NCI-H446 treated with DMSO at 0.1 percent for 48 hours (cell line): ENCODE results near the gene EEF1AKMT1.

Experiments used
- DNase-seq: peaks from one replicate; lab custom pipeline; 2025; lab: John Stamatoyannopoulos, UW

Gene EEF1AKMT1, protein sequence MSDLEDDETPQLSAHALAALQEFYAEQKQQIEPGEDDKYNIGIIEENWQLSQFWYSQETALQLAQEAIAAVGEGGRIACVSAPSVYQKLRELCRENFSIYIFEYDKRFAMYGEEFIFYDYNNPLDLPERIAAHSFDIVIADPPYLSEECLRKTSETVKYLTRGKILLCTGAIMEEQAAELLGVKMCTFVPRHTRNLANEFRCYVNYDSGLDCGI

GRCh38 chr13:20773194-20774080, at the start of gene EEF1AKMT1:
EEF1AKMT1 (minus strand) TSS chr13:20773961; CDS start chr13:20757598, 16,363 bp downstream.
- DNase-seq, result peak; percentile 74

GRCh38 chr13:20823071-20823470, 49.3 kb upstream of the EEF1AKMT1 start:
- no peak for DNase-seq

DNA sequence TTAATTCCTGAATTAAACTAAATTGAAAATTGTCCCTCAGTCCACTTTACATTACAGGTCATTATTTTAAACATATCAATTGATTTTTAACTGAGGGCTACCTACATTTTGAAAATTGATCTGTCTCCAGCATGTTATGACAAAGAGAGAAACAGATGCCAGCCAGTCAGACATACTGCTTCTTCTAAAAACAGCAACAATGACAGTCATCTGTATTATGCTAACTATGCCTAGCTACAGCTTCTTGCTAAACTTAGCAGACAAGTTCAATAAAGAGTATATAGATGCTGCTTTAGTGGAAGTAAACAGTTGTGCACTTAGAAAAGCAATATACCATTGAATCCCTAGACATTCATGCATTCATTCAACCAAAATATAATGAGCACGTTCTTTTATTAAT, 48.6 kb upstream of the EEF1AKMT1 start:
- no peak for DNase-seq

DNA sequence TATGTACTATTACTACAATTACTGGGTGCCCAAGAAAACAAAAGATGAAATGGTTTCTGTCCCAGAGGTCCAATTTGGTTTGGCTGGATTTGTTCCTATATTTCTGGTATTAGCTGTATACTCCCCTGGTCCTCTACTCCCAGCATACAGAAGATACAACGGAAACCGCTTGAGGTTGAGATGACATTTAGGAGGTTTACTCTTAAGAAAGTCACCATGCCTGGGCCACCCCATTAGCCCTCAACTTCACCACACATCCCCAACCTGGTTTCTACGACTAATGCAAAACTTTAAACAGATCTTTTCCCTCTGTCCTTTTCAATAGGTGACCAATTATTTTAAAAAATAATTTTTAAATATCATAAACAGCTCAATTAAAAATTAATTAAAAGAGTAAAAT, 46.0 kb upstream of the EEF1AKMT1 start:
- DNase-seq, result no peak

GRCh38 chr13:20815464-20815863, 41.7 kb upstream of the EEF1AKMT1 start:
- no peak for DNase-seq

- peak; percentile 89 for DNase-seq
Measured at GRCh38 chr13:20814224-20814910, 40.6 kb upstream of the EEF1AKMT1 start.

GRCh38 chr13:20812890-20813289, 39.1 kb upstream of the EEF1AKMT1 start:
- DNase-seq, result no peak

- no peak for DNase-seq
Measured at GRCh38 chr13:20810808-20811207, 37.0 kb upstream of the EEF1AKMT1 start.

GRCh38 chr13:20808874-20809273, 35.1 kb upstream of the EEF1AKMT1 start:
- no peak for DNase-seq

- no peak for DNase-seq
Measured at GRCh38 chr13:20803180-20803965, 29.6 kb upstream of the EEF1AKMT1 start.

DNA sequence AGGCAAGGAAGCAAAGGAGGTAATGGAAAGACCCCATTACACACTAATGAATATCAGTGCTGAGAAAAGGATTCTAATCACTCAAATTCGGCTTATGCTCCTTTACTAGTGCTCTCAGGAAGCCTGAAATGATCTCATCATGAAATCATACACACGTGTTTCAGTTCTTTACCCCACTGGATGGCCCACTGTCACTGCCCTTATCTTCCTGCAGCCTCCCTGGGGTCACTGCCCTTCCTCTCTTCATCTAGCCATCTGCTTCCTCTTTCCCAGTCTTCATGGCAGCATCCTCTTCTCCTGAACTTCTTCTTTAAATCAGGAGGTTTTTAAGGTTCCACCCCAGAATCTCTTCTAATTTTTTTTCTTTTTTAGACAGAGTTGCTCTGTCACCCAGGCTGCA, 27.9 kb upstream of the EEF1AKMT1 start:
- no peak for DNase-seq

DNA sequence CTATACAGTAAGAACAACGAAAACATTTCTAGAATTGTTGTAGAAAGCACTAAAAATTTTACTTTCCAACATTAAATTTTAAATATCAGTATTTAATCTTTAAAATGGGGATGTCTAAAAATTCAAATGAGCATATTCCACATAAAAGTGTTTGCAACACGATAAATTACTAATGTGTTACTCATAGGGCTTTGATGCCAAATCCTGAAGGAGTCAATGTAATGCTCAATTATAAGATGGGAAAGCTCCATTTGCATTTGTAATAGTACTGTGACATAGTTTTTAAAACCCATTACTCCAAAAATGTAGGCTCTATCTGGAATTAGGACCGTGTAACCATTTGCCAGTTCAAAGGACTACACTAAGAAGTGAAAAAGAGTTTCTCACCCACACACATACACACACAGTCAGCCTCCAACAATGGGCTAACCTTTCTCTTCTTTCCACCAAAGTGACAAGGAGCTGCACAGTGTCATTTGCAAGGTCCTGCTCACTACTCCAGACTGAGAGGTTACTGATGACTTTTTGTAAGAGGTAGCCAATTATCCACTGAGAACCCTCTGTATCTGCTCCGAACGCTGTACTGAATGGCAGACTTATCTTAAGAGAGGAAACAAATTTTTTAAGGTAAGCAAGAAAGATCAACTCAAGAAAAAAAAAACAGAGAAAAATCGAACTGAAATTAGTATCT, 26.1 kb upstream of the EEF1AKMT1 start:
- DNase-seq, result no peak

DNA sequence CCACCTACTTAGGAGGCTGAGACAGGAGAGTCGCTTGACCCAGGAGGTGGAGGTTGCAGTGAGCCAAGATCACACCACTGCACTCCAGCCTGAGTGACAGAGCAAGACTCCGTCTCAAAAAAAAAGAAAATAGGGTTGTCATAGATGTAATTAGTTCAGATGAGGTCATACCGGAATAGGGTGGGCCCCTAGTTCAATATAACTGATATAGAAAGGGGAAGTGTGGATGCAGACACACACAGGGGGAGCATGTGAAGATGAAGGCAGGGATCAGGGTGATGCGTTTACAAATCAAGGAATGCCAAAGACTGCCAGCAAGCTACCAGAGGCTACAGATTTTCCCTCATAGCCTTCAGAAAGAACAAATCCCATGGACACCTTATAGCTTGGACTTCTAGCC, 24.3 kb upstream of the EEF1AKMT1 start:
- no peak for DNase-seq

GRCh38 chr13:20796791-20797508, 23.2 kb upstream of the EEF1AKMT1 start:
- no peak for DNase-seq

- DNase-seq, result no peak
Measured at GRCh38 chr13:20789665-20790064, 15.9 kb upstream of the EEF1AKMT1 start.

DNA sequence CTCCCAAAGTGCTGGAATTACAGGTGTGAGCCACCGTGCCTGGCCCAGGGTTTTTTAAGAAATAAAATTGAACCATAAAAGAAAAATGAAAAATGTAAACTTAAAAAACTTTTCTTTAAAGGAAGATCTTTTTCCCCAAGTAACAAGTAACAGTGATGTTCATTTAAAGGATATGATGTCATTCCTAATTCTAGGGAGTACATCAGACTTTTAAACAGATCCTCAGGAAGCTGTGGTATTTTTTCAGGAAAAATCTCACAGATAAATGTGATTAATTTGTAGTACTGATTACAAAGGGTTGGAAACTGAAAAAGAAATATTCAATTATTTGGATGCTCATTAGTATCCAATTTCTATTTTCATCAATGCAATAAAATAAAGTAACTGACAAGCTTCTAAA, 14.6 kb upstream of the EEF1AKMT1 start:
- DNase-seq, result no peak

DNA sequence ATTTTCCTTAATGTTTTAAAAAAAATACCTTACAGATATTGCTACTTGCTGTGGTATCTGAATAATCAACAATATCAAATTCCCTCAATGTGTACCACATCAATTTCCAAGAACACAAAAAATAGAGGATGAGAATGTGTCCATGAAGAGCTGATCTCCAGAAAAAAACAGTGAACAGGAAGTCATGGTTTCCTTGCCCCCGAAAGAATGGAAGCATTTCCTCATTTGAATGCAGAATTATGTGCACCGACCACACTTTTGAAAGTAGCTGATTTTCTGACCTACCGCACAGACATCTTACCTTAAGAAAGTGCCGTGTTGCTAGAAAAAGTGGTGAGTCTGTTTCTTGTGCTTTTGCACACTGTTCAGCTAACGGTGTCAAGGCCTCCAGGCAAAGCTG, 13.4 kb upstream of the EEF1AKMT1 start:
- DNase-seq, result no peak

DNA sequence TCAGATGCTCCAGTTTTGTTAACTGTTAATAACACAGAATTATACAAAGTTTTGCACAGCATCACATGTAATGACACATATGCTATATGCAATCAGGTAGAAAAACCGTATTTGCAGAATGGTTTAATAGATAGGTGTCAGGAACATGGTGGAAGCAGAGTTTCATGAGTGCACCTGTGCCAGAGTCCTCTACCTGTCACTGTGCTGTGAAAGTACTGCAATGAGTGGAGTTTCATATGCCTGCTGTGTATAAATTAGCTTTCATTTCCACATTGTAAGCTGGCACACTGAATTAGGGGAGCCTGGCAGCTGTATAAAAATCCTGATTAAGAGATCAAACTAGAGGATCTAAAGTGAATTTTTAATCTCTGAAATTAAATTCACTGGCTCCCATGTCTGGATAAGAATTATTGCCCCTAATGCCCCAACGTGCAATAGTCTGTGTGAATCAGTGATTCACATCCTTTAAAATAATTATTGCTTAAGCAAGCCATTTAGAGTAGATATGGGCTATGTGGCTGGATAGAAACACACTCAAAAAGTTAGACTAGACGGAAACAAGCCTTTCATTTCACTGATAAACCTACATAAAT, 8.5 kb upstream of the EEF1AKMT1 start:
- DNase-seq, result no peak

DNA sequence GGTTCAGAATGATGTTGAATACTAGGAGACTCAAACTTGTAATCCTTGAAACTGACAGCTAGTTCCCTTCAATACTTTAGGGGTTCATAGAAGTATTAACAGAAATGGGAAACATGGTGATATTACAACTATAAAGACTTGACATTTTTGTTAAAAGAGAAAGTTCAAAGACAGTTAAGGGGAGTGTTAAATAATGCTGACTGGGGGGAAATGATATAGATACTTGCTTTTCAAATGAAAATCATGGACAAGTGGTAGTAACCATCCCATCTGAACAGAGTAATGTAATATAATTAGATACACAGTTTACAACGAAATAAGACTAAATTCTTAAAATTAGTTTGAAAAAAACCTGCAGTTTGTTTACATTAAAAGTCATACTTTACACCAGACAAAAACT, 6.6 kb upstream of the EEF1AKMT1 start:
- no peak for DNase-seq

- no peak for DNase-seq
Measured at GRCh38 chr13:20779405-20779804, 5.6 kb upstream of the EEF1AKMT1 start.
